Osteoblast (primary cell): ENCODE measurements around the gene RUNX3. TPM values are rescaled to one million over a fixed set of nuclear protein-coding genes. Genes with fewer than 3 reads are reported as not detected.

Experiments
- DNase-seq: peaks from one replicate; pipeline ENCODE4 v3.0.0; 2011; ENCODE audit warnings: low spot score, mixed read lengths; ENCODE audit not compliant: insufficient read length; ENCODE audit errors: missing footprints
- H2AFZ ChIP-seq: 2 replicates; pipeline ENCODE4 v1.6.0; 2011; ENCODE audit warnings: mild to moderate bottlenecking, low read length
- H3K27ac ChIP-seq: 2 replicates; pipeline ENCODE4 v1.5.1; 2011; ENCODE audit warnings: mild to moderate bottlenecking, low read depth, low read length, moderate library complexity
- H3K27me3 ChIP-seq: 2 replicates; pipeline ENCODE4 v1.6.0; 2012; ENCODE audit warnings: mild to moderate bottlenecking, control low read depth, inconsistent platforms, low read length, moderate library complexity; ENCODE audit not compliant: insufficient read depth
- H3K36me3 ChIP-seq: 2 replicates; pipeline ENCODE4 v1.5.1; 2011; ENCODE audit warnings: mild to moderate bottlenecking, low read length, control low read depth, moderate library complexity; ENCODE audit not compliant: insufficient read depth
- H3K4me1 ChIP-seq: 2 replicates; pipeline ENCODE4 v1.5.1; 2011; ENCODE audit warnings: mild to moderate bottlenecking, low read length, control low read depth, moderate library complexity; ENCODE audit not compliant: insufficient read depth
- H3K4me2 ChIP-seq: 2 replicates; pipeline ENCODE4 v1.6.0; 2011; ENCODE audit warnings: mild to moderate bottlenecking, low read length; ENCODE audit not compliant: insufficient read depth
- H3K4me3 ChIP-seq: fragments of 200-600 bp; sonication (generic); 3 replicates; pipeline ENCODE4 v1.5.1; 2012; ENCODE audit warnings: mild to moderate bottlenecking, low read length, inconsistent platforms; ENCODE audit not compliant: insufficient read depth
- H3K79me2 ChIP-seq: 2 replicates; pipeline ENCODE4 v1.6.0; 2012; ENCODE audit warnings: mild to moderate bottlenecking, low read length, control low read depth, inconsistent platforms; ENCODE audit not compliant: insufficient read depth
- H3K9me3 ChIP-seq: 2 replicates; pipeline ENCODE4 v1.5.1; 2011; ENCODE audit warnings: low read depth, low read length, control low read depth
- H4K20me1 ChIP-seq: 2 replicates; pipeline ENCODE4 v1.6.0; 2012; ENCODE audit warnings: mild to moderate bottlenecking, low read length, control low read depth; ENCODE audit not compliant: insufficient read depth
- CTCF ChIP-seq: IDR thresholded peaks from 2 replicates; pipeline ENCODE4 v1.5.1; 2011; ENCODE audit warnings: mild to moderate bottlenecking, low read depth, low read length, moderate library complexity; ENCODE audit errors: extremely low read depth
- total RNA-seq: library from RNA; depleted of rRNA; stranded (reverse); fragments of >200 nt; gene quantifications from 2 replicates; pipeline ENCODE4 v1.2.3, GENCODE V29; 2012

Gene RUNX3
- total RNA-seq, 1 donor: 3.6 TPM

GRCh38 chr1:24931146-24931467, 1.0 kb upstream of the RUNX3 start:
- H3K4me3 ChIP-seq: no peak overlapping the region
- no peaks in the 10 kb centered on the region for H3K36me3 ChIP-seq
- no peaks in the 10 kb centered on the region for H3K79me2 ChIP-seq
- H3K27me3 ChIP-seq: peaks cover 7% of the 10 kb centered on the region
- H4K20me1 ChIP-seq: peaks cover 13% of the 10 kb centered on the region
- H2AFZ ChIP-seq: no peak overlapping the region
- no peaks in the 10 kb centered on the region for H3K4me1 ChIP-seq
- H3K27ac ChIP-seq: no peak overlapping the region
- no peaks in the 10 kb centered on the region for H3K9me3 ChIP-seq
- TF ChIP-seq CTCF: no peak
- no peak for DNase-seq
- no peak overlapping the region for H3K4me2 ChIP-seq

GRCh38 chr1:24929398-24930259, 447 bp downstream of the RUNX3 start:
- Histone ChIP-seq H3K4me2 (peak overlapping the region; percentile 64), H3K4me3 (peak overlapping the region; percentile 65), H3K36me3 (no peaks in the 10 kb centered on the region), H3K27me3 (peaks cover 7% of the 10 kb centered on the region), H3K27ac (no peak overlapping the region), H3K4me1 (no peaks in the 10 kb centered on the region), H3K79me2 (no peaks in the 10 kb centered on the region), H4K20me1 (peaks cover 11% of the 10 kb centered on the region), H3K9me3 (no peaks in the 10 kb centered on the region), H2AFZ (no peak overlapping the region)
- peak; percentile 96 for DNase-seq
- TF ChIP-seq CTCF: no peak

GRCh38 chr1:24928689-24929397, 1.2 kb downstream of the RUNX3 start:
- no peaks in the 10 kb centered on the region for H3K79me2 ChIP-seq
- no peak for DNase-seq
- peak overlapping the region; percentile 43 for H3K4me2 ChIP-seq
- TF ChIP-seq CTCF: no peak
- no peak overlapping the region for H3K27ac ChIP-seq
- H3K4me3 ChIP-seq: peak overlapping the region; percentile 52
- H2AFZ ChIP-seq: no peak overlapping the region
- peaks cover 8% of the 10 kb centered on the region for H4K20me1 ChIP-seq
- peaks cover 7% of the 10 kb centered on the region for H3K27me3 ChIP-seq
- no peaks in the 10 kb centered on the region for H3K4me1 ChIP-seq
- H3K9me3 ChIP-seq: no peaks in the 10 kb centered on the region
- no peaks in the 10 kb centered on the region for H3K36me3 ChIP-seq
